Vagina (tissue), 2 donors: ENCODE measurements around the gene SPEM2. TPM values are rescaled to one million over a fixed set of nuclear protein-coding genes. Genes with fewer than 3 reads are reported as not detected.

ENCODE experiments used
- DNase-seq, 2 donors: peaks; one replicate each; pipeline ENCODE4 v3.0.0-alpha.2; 2017; ENCODE audit errors: extremely low spot score in 2 of 2
- H3K27ac ChIP-seq: fragments of 200-600 bp; sonication (generic); one replicate; pipeline ENCODE4 v1.5.1; 2019
- H3K27me3 ChIP-seq: fragments of 200-600 bp; sonication (generic); one replicate; pipeline ENCODE4 v1.5.1; 2019
- H3K36me3 ChIP-seq, 2 donors: fragments of 200-600 bp; sonication (generic); one replicate each; pipeline ENCODE4 v1.5.1; 2017 to 2019
- H3K4me1 ChIP-seq: fragments of 200-600 bp; sonication (generic); one replicate; pipeline ENCODE4 v1.5.1; 2019
- H3K4me3 ChIP-seq, 2 donors: fragments of 200-600 bp; sonication (generic); 1 replicate in 1 of 2; 2 replicates in 1 of 2; pipeline ENCODE4 v1.5.1; 2016 to 2019
- H3K9me3 ChIP-seq: fragments of 200-600 bp; sonication (generic); one replicate; pipeline ENCODE4 v1.5.1; 2019
- CTCF ChIP-seq, 3 experiments: fragments of 450-650 bp in 2 of 3; fragments of 200-600 bp in 1 of 3; sonication (generic) in 1 of 3; IDR thresholded peaks; one replicate each; pipeline ENCODE4 v1.5.1; 2017 to 2019; ENCODE audit warnings: antibody characterized with exemption in 3 of 3, mild to moderate bottlenecking in 2 of 3, moderate library complexity in 2 of 3
- POLR2A ChIP-seq, 2 donors: fragments of 450-650 bp; IDR thresholded peaks; one replicate each; pipeline ENCODE4 v1.6.1; 2017; ENCODE audit warnings: antibody characterized with exemption in 2 of 2, mild to moderate bottlenecking in 2 of 2, moderate library complexity in 2 of 2
- POLR2AphosphoS5 ChIP-seq, 2 donors: sonication (generic); formaldehyde crosslinking; IDR thresholded peaks; one replicate each; pipeline ENCODE4 v1.9.0; 2017; ENCODE audit warnings: antibody characterized with exemption in 2 of 2, mild to moderate bottlenecking in 2 of 2, low read depth in 1 of 2; ENCODE audit not compliant: insufficient read depth in 1 of 2
- intact Hi-C: fragments of 100-400 bp; cut with DNase I; formaldehyde crosslinking; loops from one replicate; pipeline ENCODE4 v1.15.1; 2023
- total RNA-seq: library from RNA; depleted of rRNA; stranded (reverse); fragments of >200 nt; gene quantifications from one replicate; pipeline ENCODE4 v1.2.3, GENCODE V29; 2016

The SPEM2 gene
- total RNA-seq, 1 donor from 2014 or later = not detected

- no peak overlapping the region for H3K4me3 ChIP-seq
- H3K4me1 ChIP-seq = peaks cover 67% of the 10 kb centered on the region
- TF ChIP-seq CTCF (IDR thresholded peaks at IDR 0.05) (no peak), POLR2A (IDR thresholded peaks at IDR 0.05) (no peak), POLR2AphosphoS5 (IDR thresholded peaks at IDR 0.05; ENCODE audit: insufficient read depth in 1 of 2, low read depth in 1 of 2) (no peak)
- no peaks in the 10 kb centered on the region for H3K27me3 ChIP-seq
- peak overlapping the region; percentile 60 for H3K27ac ChIP-seq
- H3K9me3 ChIP-seq = no peaks in the 10 kb centered on the region
- peaks cover 0 to 47% of the 10 kb centered on the region in 2 donors for H3K36me3 ChIP-seq
- intact Hi-C loops = no loop called here
- DNase-seq = no peak
Measured at GRCh38 chr17:7465597-7466275, 40.3 kb downstream of the SPEM2 start.

DNA sequence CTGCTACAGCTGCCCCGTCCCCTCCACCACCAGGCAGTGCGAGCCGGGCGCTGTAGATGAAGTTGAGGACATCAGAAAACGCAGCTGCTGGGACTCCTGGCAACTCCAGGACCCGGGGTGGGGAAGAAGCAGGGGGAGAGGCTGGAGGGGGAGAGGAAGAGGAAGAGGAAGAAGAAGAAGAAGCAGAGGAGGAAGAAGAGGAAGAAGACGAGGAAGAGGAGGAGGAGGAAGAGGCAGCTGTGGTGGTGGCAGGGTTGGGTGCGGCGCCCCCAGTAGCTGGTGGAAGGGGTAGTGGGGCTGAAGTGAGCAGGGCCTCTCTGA lies 40.9 kb downstream of the SPEM2 start:
- intact Hi-C loops = no loop called here
- peaks cover 69% of the 10 kb centered on the region for H3K4me1 ChIP-seq
- H3K27me3 ChIP-seq = no peaks in the 10 kb centered on the region
- H3K9me3 ChIP-seq = no peaks in the 10 kb centered on the region
- H3K4me3 ChIP-seq = no peak overlapping the region
- H3K36me3 ChIP-seq = peaks cover 0 to 47% of the 10 kb centered on the region in 2 donors
- H3K27ac ChIP-seq = peak overlapping the region; percentile 60
- DNase-seq = no peak
- TF ChIP-seq CTCF (IDR thresholded peaks at IDR 0.05) (no peak), POLR2AphosphoS5 (IDR thresholded peaks at IDR 0.05; ENCODE audit: insufficient read depth in 1 of 2, low read depth in 1 of 2) (no peak), POLR2A (IDR thresholded peaks at IDR 0.05) (no peak)

- Histone ChIP-seq H3K27me3 (no peaks in the 10 kb centered on the region), H3K27ac (peak overlapping the region; percentile 60), H3K36me3 (peaks cover 0 to 43% of the 10 kb centered on the region in 2 donors), H3K9me3 (no peaks in the 10 kb centered on the region), H3K4me3 (no peak overlapping the region), H3K4me1 (peaks cover 69% of the 10 kb centered on the region)
- intact Hi-C loops = no loop called here
- no peak for TF ChIP-seq CTCF (IDR thresholded peaks at IDR 0.05)
- no peak for TF ChIP-seq POLR2A (IDR thresholded peaks at IDR 0.05)
- TF ChIP-seq POLR2AphosphoS5 (IDR thresholded peaks at IDR 0.05; ENCODE audit: insufficient read depth in 1 of 2, low read depth in 1 of 2) = peak in 1 of 2 donors; percentile 17
- DNase-seq = no peak
Measured at GRCh38 chr17:7466639-7467341, 41.4 kb downstream of the SPEM2 start.

- no peak for DNase-seq
- TF ChIP-seq POLR2AphosphoS5 (IDR thresholded peaks at IDR 0.05; ENCODE audit: insufficient read depth in 1 of 2, low read depth in 1 of 2) (no peak), POLR2A (IDR thresholded peaks at IDR 0.05) (no peak), CTCF (IDR thresholded peaks at IDR 0.05) (no peak)
- Histone ChIP-seq H3K9me3 (no peaks in the 10 kb centered on the region), H3K27me3 (no peaks in the 10 kb centered on the region), H3K36me3 (peaks cover 0 to 36% of the 10 kb centered on the region in 2 donors), H3K4me1 (peaks cover 72% of the 10 kb centered on the region), H3K4me3 (no peak overlapping the region), H3K27ac (peak overlapping the region; percentile 60)
- intact Hi-C loops = no loop called here
Measured at GRCh38 chr17:7467498-7467897, 42.1 kb downstream of the SPEM2 start.

- Histone ChIP-seq H3K27ac (no peak overlapping the region), H3K4me1 (peaks cover 68% of the 10 kb centered on the region)
Measured at GRCh38 chr17:7468290-7468689, 42.9 kb downstream of the SPEM2 start.

More at GRCh38 chr17:7468290-7468689, 42.9 kb downstream of the SPEM2 start:
- no peak for DNase-seq
- H3K27me3 ChIP-seq = no peaks in the 10 kb centered on the region
- no peak overlapping the region for H3K4me3 ChIP-seq
- no peaks in the 10 kb centered on the region for H3K9me3 ChIP-seq
- intact Hi-C loops = no loop called here
- peaks cover 0 to 28% of the 10 kb centered on the region in 2 donors for H3K36me3 ChIP-seq
- TF ChIP-seq CTCF (IDR thresholded peaks at IDR 0.05) = no peak
- TF ChIP-seq POLR2AphosphoS5 (IDR thresholded peaks at IDR 0.05; ENCODE audit: insufficient read depth in 1 of 2, low read depth in 1 of 2) = no peak
- TF ChIP-seq POLR2A (IDR thresholded peaks at IDR 0.05) = no peak
